ENCODE measurements around the gene IGF2.

DNA sequence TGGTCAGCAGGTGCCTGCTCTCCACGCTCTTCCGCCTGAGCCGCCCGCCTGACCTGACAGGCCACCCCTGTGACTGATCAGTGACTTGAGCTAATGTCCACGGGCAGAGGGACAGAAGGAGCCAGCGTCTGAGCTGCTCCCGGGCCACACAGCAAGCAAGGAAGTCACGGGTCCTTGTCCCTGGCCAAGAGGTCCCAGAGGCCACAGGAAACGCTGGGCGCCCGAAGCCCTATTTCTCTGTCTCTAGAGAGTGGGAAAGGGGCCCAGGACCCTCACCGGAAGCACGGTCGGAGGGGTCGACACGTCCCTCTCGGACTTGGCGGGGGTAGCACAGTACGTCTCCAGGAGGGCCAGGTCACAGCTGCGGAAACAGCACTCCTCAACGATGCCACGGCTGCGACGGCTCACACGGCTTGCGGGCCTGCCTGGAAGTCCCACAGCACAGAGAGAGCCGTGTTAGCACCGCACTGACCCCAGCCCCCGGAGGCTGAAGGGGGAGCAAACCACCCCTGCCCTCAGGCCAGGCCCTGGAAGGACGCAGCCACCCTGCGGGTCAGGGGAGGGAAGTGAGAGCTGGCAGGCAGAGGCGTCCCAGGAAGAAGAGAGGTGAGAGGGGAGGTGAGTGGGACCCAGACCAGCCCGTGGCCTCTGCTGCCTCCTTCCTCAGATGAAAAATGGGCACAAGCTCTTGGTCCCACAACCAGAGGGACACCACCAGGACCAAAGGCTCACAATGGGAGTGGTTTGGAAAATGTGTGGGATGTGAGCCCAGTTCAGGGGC, 5.8 kb downstream of the IGF2 start:
- TF ChIP-seq, protein P1, sequence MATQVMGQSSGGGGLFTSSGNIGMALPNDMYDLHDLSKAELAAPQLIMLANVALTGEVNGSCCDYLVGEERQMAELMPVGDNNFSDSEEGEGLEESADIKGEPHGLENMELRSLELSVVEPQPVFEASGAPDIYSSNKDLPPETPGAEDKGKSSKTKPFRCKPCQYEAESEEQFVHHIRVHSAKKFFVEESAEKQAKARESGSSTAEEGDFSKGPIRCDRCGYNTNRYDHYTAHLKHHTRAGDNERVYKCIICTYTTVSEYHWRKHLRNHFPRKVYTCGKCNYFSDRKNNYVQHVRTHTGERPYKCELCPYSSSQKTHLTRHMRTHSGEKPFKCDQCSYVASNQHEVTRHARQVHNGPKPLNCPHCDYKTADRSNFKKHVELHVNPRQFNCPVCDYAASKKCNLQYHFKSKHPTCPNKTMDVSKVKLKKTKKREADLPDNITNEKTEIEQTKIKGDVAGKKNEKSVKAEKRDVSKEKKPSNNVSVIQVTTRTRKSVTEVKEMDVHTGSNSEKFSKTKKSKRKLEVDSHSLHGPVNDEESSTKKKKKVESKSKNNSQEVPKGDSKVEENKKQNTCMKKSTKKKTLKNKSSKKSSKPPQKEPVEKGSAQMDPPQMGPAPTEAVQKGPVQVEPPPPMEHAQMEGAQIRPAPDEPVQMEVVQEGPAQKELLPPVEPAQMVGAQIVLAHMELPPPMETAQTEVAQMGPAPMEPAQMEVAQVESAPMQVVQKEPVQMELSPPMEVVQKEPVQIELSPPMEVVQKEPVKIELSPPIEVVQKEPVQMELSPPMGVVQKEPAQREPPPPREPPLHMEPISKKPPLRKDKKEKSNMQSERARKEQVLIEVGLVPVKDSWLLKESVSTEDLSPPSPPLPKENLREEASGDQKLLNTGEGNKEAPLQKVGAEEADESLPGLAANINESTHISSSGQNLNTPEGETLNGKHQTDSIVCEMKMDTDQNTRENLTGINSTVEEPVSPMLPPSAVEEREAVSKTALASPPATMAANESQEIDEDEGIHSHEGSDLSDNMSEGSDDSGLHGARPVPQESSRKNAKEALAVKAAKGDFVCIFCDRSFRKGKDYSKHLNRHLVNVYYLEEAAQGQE (IDR thresholded peaks at IDR 0.05; ENCODE audit: insufficient read depth in 1 of 2, low read depth in 2 of 2, low read length in 2 of 2), result no peak
- TF ChIP-seq TAF1 (IDR thresholded peaks at IDR 0.05; ENCODE audit: borderline replicate concordance, insufficient read depth, low read length), result no peak
- no peak; the same call in 1 of the 2 replicates for TF ChIP-seq POLR2AphosphoS5 (IDR thresholded peaks at IDR 0.05; ENCODE audit: low read depth, low read length)
